SK-N-SH (cell line): ENCODE data around the gene SIGLECL1.

Source experiments
- CHD2 ChIP-seq: fragments of 150-350 bp; IDR thresholded peaks from 2 replicates; pipeline ENCODE4 v1.6.1; 2018; ENCODE audit warnings: low read length; ENCODE audit not compliant: partially characterized antibody
- EZH2phosphoT487 ChIP-seq: fragments of 200-600 bp; sonication (generic); IDR thresholded peaks from 2 replicates; pipeline ENCODE4 v1.6.1; 2017; ENCODE audit warnings: low read depth, mixed run types, mild to moderate bottlenecking, antibody characterized with exemption, moderate library complexity, borderline replicate concordance
- NRF1 ChIP-seq: IDR thresholded peaks from 2 replicates; pipeline ENCODE4 v1.6.1; 2012; ENCODE audit warnings: low read depth, mild to moderate bottlenecking, low read length
- POLR2AphosphoS5 ChIP-seq: IDR thresholded peaks from 2 replicates; pipeline ENCODE4 v1.6.1; 2012; ENCODE audit warnings: low read depth, low read length
- RAD21 ChIP-seq: IDR thresholded peaks from 2 replicates; pipeline ENCODE4 v1.6.1; 2012; ENCODE audit warnings: mild to moderate bottlenecking, low read length
- RFX5 ChIP-seq: IDR thresholded peaks from 2 replicates; pipeline ENCODE4 v1.6.1; 2012; ENCODE audit warnings: mild to moderate bottlenecking, improper control_type of control experiment, low read length
- TF ChIP-seq, protein P1 (sequence below): fragments of 150-350 bp; IDR thresholded peaks from 2 replicates; pipeline ENCODE4 v1.6.1; 2017; ENCODE audit warnings: antibody characterized with exemption, low read length, low read depth, borderline replicate concordance
- TF ChIP-seq, protein P2 (sequence below): fragments of 200-600 bp; sonication (generic); IDR thresholded peaks from 2 replicates; pipeline ENCODE4 v1.6.1; 2017; ENCODE audit warnings: antibody characterized with exemption, mild to moderate bottlenecking, moderate library complexity
- TF ChIP-seq, protein P3 (sequence below): IDR thresholded peaks from 2 replicates; pipeline ENCODE4 v1.4.0; 2012; ENCODE audit warnings: low read depth, borderline replicate concordance

DNA sequence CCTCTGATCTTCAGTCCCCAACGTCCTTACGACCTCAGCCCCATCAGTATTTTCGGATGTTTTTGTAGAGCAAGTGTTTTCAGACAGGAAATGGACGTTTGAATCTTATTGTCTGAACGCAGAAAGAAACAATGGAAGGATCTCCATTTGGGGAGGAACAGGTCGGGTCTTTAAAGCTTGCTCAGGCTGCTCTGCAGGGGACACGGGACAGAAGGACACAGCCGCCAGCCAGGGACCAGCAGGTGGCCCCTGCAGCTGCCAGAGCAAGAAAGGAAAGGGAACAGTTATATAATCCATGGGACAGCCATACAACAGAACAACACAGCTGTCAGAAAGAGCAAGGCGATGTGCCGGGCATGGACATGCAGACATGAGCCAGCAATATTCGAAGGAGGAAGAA, 42.1 kb downstream of the SIGLECL1 start:
- TF ChIP-seq, protein P1, sequence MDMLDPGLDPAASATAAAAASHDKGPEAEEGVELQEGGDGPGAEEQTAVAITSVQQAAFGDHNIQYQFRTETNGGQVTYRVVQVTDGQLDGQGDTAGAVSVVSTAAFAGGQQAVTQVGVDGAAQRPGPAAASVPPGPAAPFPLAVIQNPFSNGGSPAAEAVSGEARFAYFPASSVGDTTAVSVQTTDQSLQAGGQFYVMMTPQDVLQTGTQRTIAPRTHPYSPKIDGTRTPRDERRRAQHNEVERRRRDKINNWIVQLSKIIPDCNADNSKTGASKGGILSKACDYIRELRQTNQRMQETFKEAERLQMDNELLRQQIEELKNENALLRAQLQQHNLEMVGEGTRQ, result no peak
- TF ChIP-seq POLR2AphosphoS5 (no peak), CHD2 (no peak), RFX5 (no peak), NRF1 (no peak), RAD21 (no peak), EZH2phosphoT487 (no peak)
- TF ChIP-seq, protein P2, sequence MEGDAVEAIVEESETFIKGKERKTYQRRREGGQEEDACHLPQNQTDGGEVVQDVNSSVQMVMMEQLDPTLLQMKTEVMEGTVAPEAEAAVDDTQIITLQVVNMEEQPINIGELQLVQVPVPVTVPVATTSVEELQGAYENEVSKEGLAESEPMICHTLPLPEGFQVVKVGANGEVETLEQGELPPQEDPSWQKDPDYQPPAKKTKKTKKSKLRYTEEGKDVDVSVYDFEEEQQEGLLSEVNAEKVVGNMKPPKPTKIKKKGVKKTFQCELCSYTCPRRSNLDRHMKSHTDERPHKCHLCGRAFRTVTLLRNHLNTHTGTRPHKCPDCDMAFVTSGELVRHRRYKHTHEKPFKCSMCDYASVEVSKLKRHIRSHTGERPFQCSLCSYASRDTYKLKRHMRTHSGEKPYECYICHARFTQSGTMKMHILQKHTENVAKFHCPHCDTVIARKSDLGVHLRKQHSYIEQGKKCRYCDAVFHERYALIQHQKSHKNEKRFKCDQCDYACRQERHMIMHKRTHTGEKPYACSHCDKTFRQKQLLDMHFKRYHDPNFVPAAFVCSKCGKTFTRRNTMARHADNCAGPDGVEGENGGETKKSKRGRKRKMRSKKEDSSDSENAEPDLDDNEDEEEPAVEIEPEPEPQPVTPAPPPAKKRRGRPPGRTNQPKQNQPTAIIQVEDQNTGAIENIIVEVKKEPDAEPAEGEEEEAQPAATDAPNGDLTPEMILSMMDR, result no peak
- TF ChIP-seq, protein P3, sequence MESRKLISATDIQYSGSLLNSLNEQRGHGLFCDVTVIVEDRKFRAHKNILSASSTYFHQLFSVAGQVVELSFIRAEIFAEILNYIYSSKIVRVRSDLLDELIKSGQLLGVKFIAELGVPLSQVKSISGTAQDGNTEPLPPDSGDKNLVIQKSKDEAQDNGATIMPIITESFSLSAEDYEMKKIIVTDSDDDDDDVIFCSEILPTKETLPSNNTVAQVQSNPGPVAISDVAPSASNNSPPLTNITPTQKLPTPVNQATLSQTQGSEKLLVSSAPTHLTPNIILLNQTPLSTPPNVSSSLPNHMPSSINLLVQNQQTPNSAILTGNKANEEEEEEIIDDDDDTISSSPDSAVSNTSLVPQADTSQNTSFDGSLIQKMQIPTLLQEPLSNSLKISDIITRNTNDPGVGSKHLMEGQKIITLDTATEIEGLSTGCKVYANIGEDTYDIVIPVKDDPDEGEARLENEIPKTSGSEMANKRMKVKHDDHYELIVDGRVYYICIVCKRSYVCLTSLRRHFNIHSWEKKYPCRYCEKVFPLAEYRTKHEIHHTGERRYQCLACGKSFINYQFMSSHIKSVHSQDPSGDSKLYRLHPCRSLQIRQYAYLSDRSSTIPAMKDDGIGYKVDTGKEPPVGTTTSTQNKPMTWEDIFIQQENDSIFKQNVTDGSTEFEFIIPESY, result no peak
